OCI-LY3 (cell line): ENCODE data around the gene LGI1.

Experiments
- H2AFZ ChIP-seq: fragments of 200-600, 300-600 bp; shearing (Covaris generic); 2 replicates; pipeline ENCODE4 v1.6.0; 2014; ENCODE audit warnings: antibody characterized with exemption, low read depth, low read length
- H3K27ac ChIP-seq: fragments of 200-600, 300-600 bp; sonication (generic); 2 replicates; pipeline ENCODE4 v1.5.1; 2014; ENCODE audit warnings: mild to moderate bottlenecking, low read length, moderate library complexity, mixed read lengths
- H3K27me3 ChIP-seq: fragments of 200-600, 300-600 bp; sonication (generic); 2 replicates; pipeline ENCODE4 v1.6.1; 2014; ENCODE audit warnings: low read depth, low read length, mixed read lengths
- H3K36me3 ChIP-seq: fragments of 200-600, 300-600 bp; sonication (generic); replicated peaks from 2 replicates; pipeline ENCODE3; 2014; ENCODE audit warnings: low read depth, low read length, mixed read lengths
- H3K4me1 ChIP-seq: fragments of 300-600, 200-600 bp; sonication (generic); 2 replicates; pipeline ENCODE4 v1.6.1; 2014; ENCODE audit warnings: low read length, mixed read lengths
- H3K4me2 ChIP-seq: fragments of 200-600, 300-600 bp; sonication (generic); 2 replicates; pipeline ENCODE4 v1.6.1; 2014; ENCODE audit warnings: low read length, mixed read lengths
- H3K4me3 ChIP-seq: fragments of 300-600, 200-600 bp; sonication (generic); 2 replicates; pipeline ENCODE4 v1.5.1; 2014; ENCODE audit warnings: antibody characterized with exemption, mild to moderate bottlenecking, low read length, moderate library complexity
- H3K79me2 ChIP-seq: fragments of 300-600, 200-600 bp; shearing (Covaris generic); 2 replicates; pipeline ENCODE4 v1.6.1; 2014; ENCODE audit warnings: mild to moderate bottlenecking, low read length, mixed read lengths
- H3K9ac ChIP-seq: fragments of 300-600, 200-600 bp; shearing (Covaris generic); 2 replicates; pipeline ENCODE4 v1.6.0; 2014; ENCODE audit warnings: mild to moderate bottlenecking, low read length, moderate library complexity
- H3K9me3 ChIP-seq: fragments of 200-600, 300-600 bp; shearing (Covaris generic); 2 replicates; pipeline ENCODE4 v1.6.1; 2014; ENCODE audit warnings: low read length, mixed read lengths; ENCODE audit not compliant: insufficient read depth
- H4K20me1 ChIP-seq: fragments of 200-600, 300-600 bp; sonication (generic); 2 replicates; pipeline ENCODE4 v1.6.1; 2016; ENCODE audit warnings: low read length, mixed read lengths; ENCODE audit not compliant: insufficient read depth
- CTCF ChIP-seq: fragments of 200-600, 300-600 bp; sonication (generic); IDR thresholded peaks from 2 replicates; pipeline ENCODE4 v1.5.1; 2014; ENCODE audit warnings: antibody characterized with exemption, low read length, low read depth
- EZH2phosphoT487 ChIP-seq: fragments of 200-600 bp; shearing (Covaris generic); IDR thresholded peaks from 2 replicates; pipeline ENCODE4 v1.6.1; 2018; ENCODE audit warnings: antibody characterized with exemption, mixed run types, low read depth

LGI1 gene

GRCh38 chr10:93766918-93767317 lies 9.2 kb downstream of the LGI1 start:
- H3K4me1 ChIP-seq = peaks cover 11% of the 10 kb centered on the region
- no peak overlapping the region for H3K4me3 ChIP-seq
- H2AFZ ChIP-seq = no peak overlapping the region
- H3K27ac ChIP-seq = no peak overlapping the region
- no peak overlapping the region for H3K9ac ChIP-seq
- no peak overlapping the region for H3K4me2 ChIP-seq
- H4K20me1 ChIP-seq = no peaks in the 10 kb centered on the region
- no peaks in the 10 kb centered on the region for H3K9me3 ChIP-seq
- no peaks in the 10 kb centered on the region for H3K27me3 ChIP-seq
- TF ChIP-seq CTCF (no peak), EZH2phosphoT487 (no peak)
- H3K36me3 ChIP-seq = no peaks in the 10 kb centered on the region
- no peaks in the 10 kb centered on the region for H3K79me2 ChIP-seq

GRCh38 chr10:93767724-93768399 lies 10.1 kb downstream of the LGI1 start:
- Histone ChIP-seq H3K9me3 (no peaks in the 10 kb centered on the region), H3K27ac (no peak overlapping the region), H3K4me3 (no peak overlapping the region), H3K27me3 (no peaks in the 10 kb centered on the region), H3K36me3 (no peaks in the 10 kb centered on the region), H3K4me1 (peaks cover 5% of the 10 kb centered on the region), H3K4me2 (no peak overlapping the region), H4K20me1 (no peaks in the 10 kb centered on the region), H3K79me2 (no peaks in the 10 kb centered on the region), H3K9ac (no peak overlapping the region), H2AFZ (no peak overlapping the region)
- TF ChIP-seq CTCF (no peak), EZH2phosphoT487 (no peak)

GRCh38 chr10:93768892-93769291 lies 11.2 kb downstream of the LGI1 start:
- Histone ChIP-seq H3K4me3 (no peak overlapping the region), H3K4me2 (no peak overlapping the region), H3K79me2 (no peaks in the 10 kb centered on the region), H3K4me1 (no peaks in the 10 kb centered on the region), H3K9me3 (no peaks in the 10 kb centered on the region), H3K9ac (no peak overlapping the region), H4K20me1 (no peaks in the 10 kb centered on the region), H2AFZ (no peak overlapping the region), H3K27ac (no peak overlapping the region), H3K36me3 (no peaks in the 10 kb centered on the region), H3K27me3 (no peaks in the 10 kb centered on the region)
- no peak for TF ChIP-seq EZH2phosphoT487
- no peak for TF ChIP-seq CTCF

- no peak overlapping the region for H3K9ac ChIP-seq
- TF ChIP-seq CTCF (no peak), EZH2phosphoT487 (no peak)
- no peaks in the 10 kb centered on the region for H3K27me3 ChIP-seq
- no peaks in the 10 kb centered on the region for H3K36me3 ChIP-seq
- H3K79me2 ChIP-seq = no peaks in the 10 kb centered on the region
- no peak overlapping the region for H3K4me2 ChIP-seq
- H3K4me3 ChIP-seq = no peak overlapping the region
- H4K20me1 ChIP-seq = no peaks in the 10 kb centered on the region
- no peaks in the 10 kb centered on the region for H3K9me3 ChIP-seq
- H3K4me1 ChIP-seq = no peaks in the 10 kb centered on the region
- H2AFZ ChIP-seq = no peak overlapping the region
- H3K27ac ChIP-seq = no peak overlapping the region
These were observed 13.6 kb downstream of the LGI1 start for GRCh38 chr10:93771354-93771753.
